PFSK-1 (cell line): ENCODE results near the gene GALNT9.

Experiments
- FOXP2 ChIP-seq: optimal IDR thresholded peaks from 2 replicates; pipeline ENCODE3; 2011; ENCODE audit warnings: borderline replicate concordance, control low read depth, inconsistent platforms; ENCODE audit not compliant: insufficient read depth; ENCODE audit errors: extremely low read length, extremely low read depth
- POLR2AphosphoS5 ChIP-seq: IDR thresholded peaks from 2 replicates; pipeline ENCODE4 v1.6.1; 2012; ENCODE audit warnings: low read depth, mild to moderate bottlenecking, control low read depth, low read length, moderate library complexity
- SIN3A ChIP-seq: IDR thresholded peaks from 2 replicates; pipeline ENCODE4 v1.6.1; 2012; ENCODE audit warnings: mild to moderate bottlenecking, low read length, moderate library complexity, borderline replicate concordance; ENCODE audit not compliant: insufficient read depth
- TAF1 ChIP-seq: IDR thresholded peaks from 2 replicates; pipeline ENCODE4 v1.6.1; 2012; ENCODE audit warnings: low read length, control low read depth, borderline replicate concordance; ENCODE audit not compliant: insufficient read depth
- TF ChIP-seq, protein P1 (sequence below), 2 experiments: IDR thresholded peaks; 2 replicates each; pipeline versions ENCODE4 v1.6.1 to v1.8.0; 2011 to 2012; ENCODE audit warnings: low read depth in 2 of 2, low read length in 2 of 2, control low read depth in 1 of 2, inconsistent platforms in 1 of 2, mild to moderate bottlenecking in 1 of 2, moderate library complexity in 1 of 2; ENCODE audit not compliant: insufficient read depth in 1 of 2

The GALNT9 gene

GRCh38 chr12:132366341-132366861 is 37.0 kb upstream of the GALNT9 start:
- no peak for TF ChIP-seq POLR2AphosphoS5
- TF ChIP-seq FOXP2: no peak
- TF ChIP-seq, protein P1, sequence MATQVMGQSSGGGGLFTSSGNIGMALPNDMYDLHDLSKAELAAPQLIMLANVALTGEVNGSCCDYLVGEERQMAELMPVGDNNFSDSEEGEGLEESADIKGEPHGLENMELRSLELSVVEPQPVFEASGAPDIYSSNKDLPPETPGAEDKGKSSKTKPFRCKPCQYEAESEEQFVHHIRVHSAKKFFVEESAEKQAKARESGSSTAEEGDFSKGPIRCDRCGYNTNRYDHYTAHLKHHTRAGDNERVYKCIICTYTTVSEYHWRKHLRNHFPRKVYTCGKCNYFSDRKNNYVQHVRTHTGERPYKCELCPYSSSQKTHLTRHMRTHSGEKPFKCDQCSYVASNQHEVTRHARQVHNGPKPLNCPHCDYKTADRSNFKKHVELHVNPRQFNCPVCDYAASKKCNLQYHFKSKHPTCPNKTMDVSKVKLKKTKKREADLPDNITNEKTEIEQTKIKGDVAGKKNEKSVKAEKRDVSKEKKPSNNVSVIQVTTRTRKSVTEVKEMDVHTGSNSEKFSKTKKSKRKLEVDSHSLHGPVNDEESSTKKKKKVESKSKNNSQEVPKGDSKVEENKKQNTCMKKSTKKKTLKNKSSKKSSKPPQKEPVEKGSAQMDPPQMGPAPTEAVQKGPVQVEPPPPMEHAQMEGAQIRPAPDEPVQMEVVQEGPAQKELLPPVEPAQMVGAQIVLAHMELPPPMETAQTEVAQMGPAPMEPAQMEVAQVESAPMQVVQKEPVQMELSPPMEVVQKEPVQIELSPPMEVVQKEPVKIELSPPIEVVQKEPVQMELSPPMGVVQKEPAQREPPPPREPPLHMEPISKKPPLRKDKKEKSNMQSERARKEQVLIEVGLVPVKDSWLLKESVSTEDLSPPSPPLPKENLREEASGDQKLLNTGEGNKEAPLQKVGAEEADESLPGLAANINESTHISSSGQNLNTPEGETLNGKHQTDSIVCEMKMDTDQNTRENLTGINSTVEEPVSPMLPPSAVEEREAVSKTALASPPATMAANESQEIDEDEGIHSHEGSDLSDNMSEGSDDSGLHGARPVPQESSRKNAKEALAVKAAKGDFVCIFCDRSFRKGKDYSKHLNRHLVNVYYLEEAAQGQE (IDR thresholded peaks at IDR 0.05; ENCODE audit: insufficient read depth in 1 of 2, low read depth in 2 of 2, low read length in 2 of 2): no peak
- TF ChIP-seq TAF1: no peak
- TF ChIP-seq SIN3A: no peak

DNA sequence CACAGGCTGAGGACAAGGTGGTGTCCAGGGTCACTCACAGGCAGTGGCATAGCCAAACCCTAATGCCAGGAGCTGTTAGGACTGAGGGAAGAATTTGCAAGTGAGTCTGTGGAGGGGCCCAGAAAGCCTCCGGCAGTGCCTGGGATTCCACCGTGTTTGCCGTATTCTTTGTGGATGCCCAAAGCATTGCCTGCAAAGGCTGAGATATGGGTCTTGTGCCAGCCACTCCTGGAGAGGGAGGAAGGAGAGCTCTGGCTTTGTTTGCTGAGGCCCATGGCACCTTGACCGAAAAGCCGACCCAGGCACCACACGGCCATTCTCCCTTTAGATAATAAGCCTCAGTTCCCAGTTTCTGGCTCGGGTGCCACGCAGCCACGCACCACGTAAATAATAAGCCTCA is 35.8 kb upstream of the GALNT9 start:
- TF ChIP-seq SIN3A (no peak), POLR2AphosphoS5 (no peak), FOXP2 (no peak), TAF1 (no peak)
- TF ChIP-seq, protein P1 (IDR thresholded peaks at IDR 0.05; ENCODE audit: insufficient read depth in 1 of 2, low read depth in 2 of 2, low read length in 2 of 2): no peak

DNA sequence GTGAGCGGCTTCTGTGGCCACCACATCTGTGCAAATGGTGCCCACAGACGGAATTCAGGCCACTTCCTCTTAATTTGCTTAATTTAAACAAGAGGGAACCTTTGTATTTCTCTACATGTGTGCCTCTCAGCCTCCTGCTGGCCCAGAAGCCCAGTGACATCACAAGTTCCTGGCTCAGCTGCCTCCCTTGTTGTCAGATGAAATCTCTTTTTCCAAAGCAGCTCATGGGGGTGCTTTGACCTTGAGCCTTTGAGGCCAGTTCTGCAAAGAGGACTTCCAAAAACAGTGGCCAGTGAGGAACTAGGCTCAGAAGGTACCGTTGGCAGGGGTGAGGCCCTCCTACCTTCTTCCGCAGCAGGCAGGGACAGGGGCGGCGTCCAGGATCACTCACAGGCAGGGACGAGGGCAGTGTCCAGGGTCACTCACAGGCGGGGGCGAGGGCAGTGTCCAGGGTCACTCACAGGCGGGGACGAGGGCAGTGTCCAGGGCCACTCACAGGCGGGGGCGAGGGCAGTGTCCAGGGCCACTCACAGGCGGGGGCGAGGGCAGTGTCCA is 35.0 kb upstream of the GALNT9 start:
- no peak for TF ChIP-seq TAF1
- no peak for TF ChIP-seq POLR2AphosphoS5
- TF ChIP-seq SIN3A: no peak
- TF ChIP-seq, protein P1 (IDR thresholded peaks at IDR 0.05; ENCODE audit: insufficient read depth in 1 of 2, low read depth in 2 of 2, low read length in 2 of 2): no peak
- no peak for TF ChIP-seq FOXP2

GRCh38 chr12:132363661-132364347 is 34.4 kb upstream of the GALNT9 start:
- TF ChIP-seq POLR2AphosphoS5: no peak
- TF ChIP-seq, protein P1 (IDR thresholded peaks at IDR 0.05; ENCODE audit: insufficient read depth in 1 of 2, low read depth in 2 of 2, low read length in 2 of 2): no peak
- TF ChIP-seq SIN3A: no peak
- no peak for TF ChIP-seq FOXP2
- no peak for TF ChIP-seq TAF1
